Skeletal muscle tissue (tissue), 4 donors: ENCODE results near the gene ATP8B1. TPM values are rescaled to one million over a fixed set of nuclear protein-coding genes. Genes with fewer than 3 reads are reported as not detected.

Experiments used
- H3K27ac ChIP-seq: one replicate; pipeline ENCODE4 v1.7.0; 2013; ENCODE audit warnings: mild to moderate bottlenecking, low read depth, low read length, inconsistent platforms
- H3K27me3 ChIP-seq, 3 donors: one replicate each; pipeline ENCODE4 v1.7.0; 2013; ENCODE audit warnings: low read length in 3 of 3; ENCODE audit not compliant: control insufficient read depth in 3 of 3, insufficient read depth in 3 of 3
- H3K36me3 ChIP-seq, 3 donors: one replicate each; pipeline ENCODE4 v1.7.0; 2013; ENCODE audit warnings: low read length in 3 of 3; ENCODE audit not compliant: control insufficient read depth in 3 of 3, insufficient read depth in 3 of 3
- H3K4me1 ChIP-seq, 3 donors: one replicate each; pipeline ENCODE4 v1.7.0; 2013; ENCODE audit warnings: low read length in 3 of 3, mild to moderate bottlenecking in 3 of 3; ENCODE audit not compliant: control insufficient read depth in 3 of 3, insufficient read depth in 3 of 3
- H3K4me3 ChIP-seq, 3 donors: one replicate each; pipeline ENCODE4 v1.7.0; 2013; ENCODE audit warnings: low read length in 3 of 3
- H3K9ac ChIP-seq, 3 donors: one replicate each; pipeline ENCODE4 v1.7.0; 2013; ENCODE audit warnings: low read length in 3 of 3, mild to moderate bottlenecking in 3 of 3, moderate library complexity in 2 of 3, low read depth in 1 of 3
- H3K9me3 ChIP-seq, 3 donors: one replicate each; pipeline ENCODE4 v1.7.0; 2013; ENCODE audit warnings: low read length in 3 of 3; ENCODE audit not compliant: control insufficient read depth in 3 of 3
- total RNA-seq: library from RNA; depleted of rRNA; stranded (reverse); fragments of >200 nt; gene quantifications from one replicate; pipeline ENCODE4 v1.2.3, GENCODE V29; 2014
- donor health status: Osteomylitis.

The ATP8B1 gene
- total RNA-seq, 1 donor from 2014 or later, result 4.7 TPM

DNA sequence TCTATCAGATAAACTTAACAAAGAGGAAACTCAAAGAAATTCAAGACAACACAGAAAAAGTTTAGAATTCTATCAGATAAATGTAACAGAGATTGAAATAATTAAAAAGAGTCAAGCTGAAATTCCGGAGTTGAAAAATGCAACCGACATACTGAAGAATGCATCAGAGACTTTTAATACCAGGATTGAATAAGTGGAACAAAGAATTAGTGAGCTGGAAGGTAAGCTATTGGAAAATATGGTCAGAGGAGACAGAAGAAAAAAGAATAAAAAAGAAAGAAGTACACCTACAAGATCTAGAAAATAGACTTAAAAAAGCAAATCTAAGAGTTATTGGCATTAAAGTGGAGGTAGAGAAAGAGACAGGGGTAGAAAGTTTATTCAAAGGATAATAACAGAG, 88.0 kb downstream of the ATP8B1 start:
- Histone ChIP-seq H3K9ac (no peak overlapping the region), H3K27me3 (no peaks in the 10 kb centered on the region), H3K4me1 (peaks cover 9 to 12% (median 10%) of the 10 kb centered on the region in 3 donors), H3K9me3 (no peaks in the 10 kb centered on the region), H3K36me3 (no peaks in the 10 kb centered on the region), H3K4me3 (no peak overlapping the region), H3K27ac (no peak overlapping the region)

DNA sequence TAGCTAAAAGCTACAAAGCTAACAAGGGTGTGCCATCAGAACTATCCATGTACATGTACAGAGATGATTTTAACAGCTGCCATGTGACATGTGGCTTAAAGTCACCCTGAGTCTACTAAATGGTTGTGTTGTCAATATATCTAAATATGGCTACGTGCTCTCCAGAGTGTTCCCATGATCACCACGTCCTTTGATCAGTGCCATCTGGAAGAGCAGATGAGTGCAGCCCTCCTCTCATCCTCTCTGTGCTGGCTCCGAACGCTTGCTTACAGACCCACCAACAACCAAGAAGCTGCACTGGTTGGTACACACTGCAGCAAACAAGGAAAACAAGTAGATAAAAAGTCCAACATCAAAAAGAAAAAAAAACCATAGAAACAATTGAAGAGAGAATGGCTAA, 92.9 kb downstream of the ATP8B1 start:
- Histone ChIP-seq H3K36me3 (no peaks in the 10 kb centered on the region), H3K4me3 (no peak overlapping the region), H3K9ac (no peak overlapping the region), H3K27me3 (no peaks in the 10 kb centered on the region), H3K4me1 (peaks cover 9 to 12% (median 10%) of the 10 kb centered on the region in 3 donors), H3K27ac (no peak overlapping the region), H3K9me3 (no peaks in the 10 kb centered on the region)

DNA sequence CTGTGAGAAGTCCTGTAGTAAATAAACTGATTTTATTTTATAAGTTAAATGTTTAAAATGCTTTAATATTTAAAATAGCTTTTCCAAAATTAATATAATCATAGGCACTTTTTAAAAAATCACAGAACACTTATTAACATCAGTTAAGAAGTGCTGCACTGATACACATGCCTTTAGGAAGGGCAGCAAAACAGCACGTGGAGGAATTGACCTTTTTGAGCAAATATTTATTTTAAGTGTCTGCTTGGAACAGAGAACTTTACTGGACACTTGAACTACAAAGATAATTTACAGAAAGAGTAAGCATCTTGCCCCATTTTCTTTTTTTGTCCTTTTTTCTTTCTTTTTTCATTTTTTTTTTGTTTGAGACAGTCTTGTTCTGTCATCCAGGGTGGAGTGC, 93.8 kb downstream of the ATP8B1 start:
- Histone ChIP-seq H3K27me3 (no peaks in the 10 kb centered on the region), H3K9me3 (no peaks in the 10 kb centered on the region), H3K4me3 (no peak overlapping the region), H3K36me3 (no peaks in the 10 kb centered on the region), H3K9ac (no peak overlapping the region), H3K4me1 (peaks cover 9 to 12% (median 10%) of the 10 kb centered on the region in 3 donors), H3K27ac (no peak overlapping the region)

DNA sequence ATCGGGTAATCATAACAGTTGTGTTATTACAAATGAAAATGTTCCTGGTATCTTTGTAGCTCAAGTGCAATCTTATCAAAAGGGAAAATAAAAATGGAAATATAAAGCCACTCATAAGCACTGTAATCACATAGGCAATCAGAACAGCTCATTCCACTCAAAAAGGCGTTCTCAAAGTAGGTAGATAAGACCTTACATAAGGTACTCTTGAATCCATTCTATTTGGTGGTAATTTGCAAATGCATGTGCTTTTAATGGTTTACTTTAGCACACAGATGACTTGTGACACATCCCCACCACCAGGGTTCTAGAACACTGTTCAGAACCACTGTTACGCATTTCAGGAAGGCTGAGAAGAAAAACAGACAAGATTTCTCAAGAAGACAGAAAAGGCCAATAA, 94.8 kb downstream of the ATP8B1 start:
- Histone ChIP-seq H3K27me3 (no peaks in the 10 kb centered on the region), H3K4me3 (no peak overlapping the region), H3K27ac (no peak overlapping the region), H3K9me3 (no peaks in the 10 kb centered on the region), H3K36me3 (no peaks in the 10 kb centered on the region), H3K4me1 (peaks cover 9 to 12% (median 10%) of the 10 kb centered on the region in 3 donors), H3K9ac (no peak overlapping the region)

DNA sequence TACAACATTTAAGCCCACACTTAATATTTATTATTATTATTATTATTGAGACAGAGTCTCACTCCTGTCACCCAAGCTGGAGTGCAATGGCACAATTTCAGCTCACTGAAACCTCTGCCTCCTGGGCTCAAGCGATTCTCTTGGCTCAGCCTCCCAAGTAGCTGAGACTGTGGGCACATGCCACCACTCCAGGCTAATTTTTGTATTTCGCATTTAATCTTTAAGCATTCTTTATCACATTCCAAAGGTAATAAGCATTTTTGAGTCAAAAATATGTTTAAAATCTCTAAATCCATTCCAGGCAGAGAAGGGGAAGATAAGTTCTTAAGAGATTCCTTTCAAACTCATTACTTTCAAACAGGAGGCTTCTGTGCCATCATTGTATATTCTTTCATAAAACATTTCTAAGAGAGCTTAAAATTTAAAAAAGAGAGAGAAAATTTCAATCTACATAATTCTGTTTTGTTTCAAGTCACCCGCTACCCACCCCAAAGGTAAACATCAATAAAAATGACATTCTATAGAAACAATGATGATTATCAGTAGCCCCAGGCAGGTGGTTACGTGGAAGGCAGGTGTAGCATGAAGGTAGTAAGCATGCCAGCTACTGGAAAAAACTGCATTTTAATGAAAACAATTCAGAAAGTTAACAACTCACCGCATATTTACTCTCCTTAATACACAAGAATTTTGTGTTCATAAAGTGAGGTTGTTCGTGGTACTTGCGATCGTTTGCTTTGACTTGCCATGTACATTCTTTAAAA, 97.1 kb downstream of the ATP8B1 start:
- Histone ChIP-seq H3K9me3 (no peaks in the 10 kb centered on the region), H3K9ac (no peak overlapping the region), H3K36me3 (peaks cover 0 to 2% (median 0%) of the 10 kb centered on the region in 3 donors), H3K27ac (no peak overlapping the region), H3K27me3 (no peaks in the 10 kb centered on the region), H3K4me1 (no peaks in the 10 kb centered on the region), H3K4me3 (no peak overlapping the region)

DNA sequence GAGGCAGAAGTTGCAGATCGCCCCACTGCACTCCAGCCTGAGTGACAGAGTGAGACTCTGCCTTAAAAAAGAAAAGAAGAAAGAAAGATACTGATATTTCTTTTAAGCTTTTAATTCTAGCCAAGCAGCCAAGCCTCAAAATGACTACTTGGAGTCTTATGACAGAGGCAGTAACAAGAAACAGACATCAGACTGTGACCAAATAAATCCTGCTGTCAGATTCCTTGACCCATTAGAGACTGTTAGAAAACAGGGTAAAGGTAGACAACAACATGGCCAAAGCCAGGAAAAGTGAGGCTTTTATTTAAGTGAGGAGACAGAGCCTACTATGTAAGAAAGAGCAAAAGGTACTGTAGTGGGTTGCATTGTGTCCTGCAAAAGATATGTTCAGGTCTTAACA, 98.1 kb downstream of the ATP8B1 start:
- peaks cover 0 to 4% (median 0%) of the 10 kb centered on the region in 3 donors for H3K36me3 ChIP-seq
- H3K4me3 ChIP-seq, result no peak overlapping the region
- no peak overlapping the region for H3K27ac ChIP-seq

DNA sequence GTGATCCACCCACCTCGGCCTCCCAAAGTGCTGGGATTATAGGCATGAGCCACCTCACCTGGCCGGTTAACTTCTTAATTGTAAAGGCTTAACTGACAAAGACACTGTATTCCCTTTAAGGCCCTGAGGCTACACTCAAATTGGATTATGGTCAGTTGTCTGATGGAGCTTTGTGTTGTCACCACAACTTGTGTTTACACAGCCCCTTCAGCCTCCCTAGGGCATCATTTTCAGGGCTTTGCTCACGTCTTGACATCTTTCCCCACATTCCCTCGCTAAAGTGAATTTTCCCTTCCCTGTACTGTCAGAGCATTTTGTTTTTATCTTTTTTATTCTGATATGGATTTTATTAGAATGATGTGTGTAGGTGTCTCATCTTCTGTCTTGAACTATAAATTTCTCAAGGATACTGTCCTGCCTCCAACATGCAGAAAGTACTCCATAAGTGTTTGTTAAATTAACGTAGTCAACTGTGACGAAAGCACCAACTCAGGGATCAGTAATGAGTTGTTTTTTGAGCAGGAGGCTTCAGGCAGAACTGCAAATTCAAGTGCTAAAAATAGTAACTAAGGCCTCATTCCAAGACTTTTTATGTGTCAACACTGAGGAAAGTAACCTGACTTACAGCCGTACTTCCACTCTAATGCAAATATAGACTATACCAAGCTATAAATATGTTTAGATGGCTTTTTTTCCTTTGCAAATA, 104.4 kb downstream of the ATP8B1 start:
- H3K4me3 ChIP-seq, result peak overlapping the region in 2 of 3 donors; percentile 14 to 25
- no peaks in the 10 kb centered on the region for H3K27me3 ChIP-seq
- H3K9me3 ChIP-seq, result no peaks in the 10 kb centered on the region
- H3K27ac ChIP-seq, result peak overlapping the region; percentile 43
- peaks cover 6 to 14% (median 8%) of the 10 kb centered on the region in 3 donors for H3K4me1 ChIP-seq
- peaks cover 0 to 6% (median 3%) of the 10 kb centered on the region in 3 donors for H3K36me3 ChIP-seq
- peak overlapping the region; percentile 15 to 57 (median 27) for H3K9ac ChIP-seq

More for the DNA sequence above, 98.1 kb downstream of the ATP8B1 start:
- Histone ChIP-seq H3K9ac (no peak overlapping the region), H3K9me3 (no peaks in the 10 kb centered on the region), H3K4me1 (no peaks in the 10 kb centered on the region), H3K27me3 (no peaks in the 10 kb centered on the region)

DNA sequence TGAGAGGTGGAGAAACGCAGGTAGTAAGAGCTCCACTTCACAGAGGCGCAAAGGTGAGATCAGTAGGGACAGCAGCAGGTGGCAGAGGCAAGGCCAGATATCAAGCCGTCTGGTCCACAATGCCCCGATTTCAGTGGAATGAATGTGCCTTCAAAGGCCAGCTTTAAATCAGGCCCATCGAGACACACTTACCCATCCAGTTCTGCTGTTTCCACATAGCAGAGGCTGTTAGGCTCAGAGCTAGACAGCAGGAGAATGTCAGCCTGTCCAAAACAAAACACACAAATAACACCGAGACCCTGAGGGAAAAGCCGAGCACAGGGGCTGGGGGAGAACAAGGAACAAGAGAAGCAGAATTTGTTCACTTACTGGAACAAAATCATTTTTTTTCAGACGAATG, 105.7 kb downstream of the ATP8B1 start:
- H3K27ac ChIP-seq, result no peak overlapping the region

DNA sequence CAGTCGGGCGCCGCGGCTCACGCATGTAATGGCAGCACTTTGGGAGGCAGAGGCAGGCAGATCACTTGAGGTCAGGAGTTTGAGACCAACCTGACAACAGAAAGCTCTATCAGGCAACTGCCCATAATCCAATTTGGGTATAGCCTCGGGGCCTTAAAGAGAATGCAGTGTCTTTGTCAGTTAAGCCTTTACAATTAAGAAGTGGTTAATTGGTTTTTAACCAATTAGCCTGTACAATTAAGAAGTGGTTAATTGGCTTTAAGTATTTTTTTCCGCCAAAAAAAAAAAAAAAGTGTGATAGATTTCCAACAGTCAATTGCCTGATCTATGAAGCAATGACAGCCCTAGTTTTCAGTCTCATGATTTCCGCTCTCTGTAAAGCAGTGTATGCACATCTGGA, 106.8 kb downstream of the ATP8B1 start:
- no peak overlapping the region for H3K4me3 ChIP-seq
- peaks cover 4 to 8% (median 6%) of the 10 kb centered on the region in 3 donors for H3K36me3 ChIP-seq

More for the DNA sequence above, 105.7 kb downstream of the ATP8B1 start:
- no peak overlapping the region for H3K4me3 ChIP-seq
- no peaks in the 10 kb centered on the region for H3K9me3 ChIP-seq
- H3K9ac ChIP-seq, result no peak overlapping the region
- H3K27me3 ChIP-seq, result no peaks in the 10 kb centered on the region
- H3K36me3 ChIP-seq, result peaks cover 0 to 6% (median 3%) of the 10 kb centered on the region in 3 donors
- peaks cover 6 to 17% (median 8%) of the 10 kb centered on the region in 3 donors for H3K4me1 ChIP-seq

DNA sequence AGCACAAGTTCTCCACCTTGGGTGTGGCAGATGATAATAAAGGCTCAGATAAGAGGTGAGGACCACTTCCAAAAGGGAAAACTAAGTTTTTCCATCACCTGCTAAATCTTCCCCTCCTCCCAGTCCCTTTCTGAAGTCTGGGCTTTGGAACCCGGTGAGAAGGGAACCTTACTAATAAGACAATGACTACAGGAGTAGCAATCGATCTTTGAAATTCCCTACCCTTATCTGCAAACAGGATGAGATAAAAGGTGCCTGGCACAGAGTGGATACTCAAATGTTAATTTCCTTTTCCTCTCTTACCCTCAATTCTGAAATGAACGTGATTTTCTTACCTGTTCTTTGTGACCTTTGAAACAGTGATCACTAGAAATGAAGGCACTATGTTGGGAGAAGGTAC, 111.8 kb downstream of the ATP8B1 start:
- Histone ChIP-seq H3K27ac (no peak overlapping the region), H3K9ac (no peak overlapping the region), H3K4me1 (peaks cover 0 to 6% (median 0%) of the 10 kb centered on the region in 3 donors), H3K27me3 (no peaks in the 10 kb centered on the region), H3K4me3 (no peak overlapping the region), H3K9me3 (no peaks in the 10 kb centered on the region), H3K36me3 (peaks cover 11 to 16% (median 12%) of the 10 kb centered on the region in 3 donors)

More for the DNA sequence above, 106.8 kb downstream of the ATP8B1 start:
- no peak overlapping the region for H3K9ac ChIP-seq
- H3K9me3 ChIP-seq, result no peaks in the 10 kb centered on the region
- peaks cover 6 to 17% (median 8%) of the 10 kb centered on the region in 3 donors for H3K4me1 ChIP-seq
- H3K27me3 ChIP-seq, result no peaks in the 10 kb centered on the region
- H3K27ac ChIP-seq, result no peak overlapping the region
